Pericardium fibroblast (primary cell): ENCODE measurements around the gene B2M. TPM values are rescaled to one million over a fixed set of nuclear protein-coding genes. Genes with fewer than 3 reads are reported as not detected.

ENCODE experiments used
- total RNA-seq: library from RNA; depleted of rRNA; stranded (reverse); fragments of >200 nt; gene quantifications from 2 replicates; pipeline ENCODE4 v1.2.3, GENCODE V29; 2015

B2M gene
- 1,811 and 2,405 TPM in 2 replicates for total RNA-seq

GRCh38 chr15:44711096-44711742 is at the start of gene B2M, which contains the start of gene PATL2:
Gene B2M, plus strand, starts transcription at chr15:44711517. Its CDS starts 30 bp downstream, at chr15:44711547.
Gene PATL2, minus strand, starts transcription at chr15:44711323. Its CDS starts 34,833 bp downstream, at chr15:44676490.

GRCh38 chr15:44663410-44664308 is 47.7 kb upstream of the B2M start, which contains the start of gene SPG11:
Gene SPG11, minus strand, starts transcription at chr15:44663662. Its CDS starts 15 bp downstream, at chr15:44663647.

DNA sequence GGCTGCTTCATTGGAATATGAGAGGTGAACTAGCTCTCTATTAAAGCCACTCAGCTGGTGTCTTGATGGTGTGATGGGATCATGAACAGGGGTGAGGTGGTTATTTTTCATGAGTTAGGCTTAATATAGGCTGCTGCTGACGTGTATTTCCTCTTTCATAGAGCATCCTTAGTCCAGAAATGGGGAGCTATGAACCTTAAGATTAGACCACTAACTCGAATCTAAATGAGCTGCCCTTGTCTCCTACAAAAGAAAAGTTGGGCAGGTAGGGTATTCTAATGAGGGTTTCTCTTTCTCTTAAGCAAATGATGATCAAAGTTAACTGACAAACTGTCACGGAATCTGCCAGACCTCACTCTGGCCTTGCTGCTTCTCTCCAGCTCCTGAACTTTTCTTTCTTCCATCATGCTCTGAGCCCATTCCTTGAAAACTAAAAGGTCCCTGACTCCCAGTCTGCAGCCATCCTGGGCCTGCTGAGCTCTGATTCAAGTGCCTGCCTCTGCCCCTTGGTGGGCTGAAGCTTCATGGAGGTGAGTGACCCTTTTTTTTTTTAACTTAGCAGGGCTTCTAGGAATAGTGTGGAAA is 25.0 kb downstream of the B2M start, which contains the start of gene TRIM69:
Gene TRIM69 (plus strand): TSS at position 348 of the 585 bp plus-strand sequence. CDS start 177 bp downstream, at position 525.

Other genes starting within 250 kb of the B2M start
- gene EIF3J, start 174.4 kb upstream of the B2M start, total RNA-seq = 29.3 and 38.0 TPM in 2 replicates
- 23.3 and 40.1 TPM in 2 replicates for gene SPG11, start 47.9 kb upstream of the B2M start, total RNA-seq
- not detected in 2 replicates for gene PATL2, start 194 bp upstream of the B2M start, total RNA-seq
- gene TRIM69, start 25.0 kb downstream of the B2M start, total RNA-seq = 4.0 and 5.4 TPM in 2 replicates
- not detected in 2 replicates for gene TERB2, start 245.2 kb downstream of the B2M start, total RNA-seq